Hepatocyte (in vitro differentiated cells): ENCODE results near the gene ZNF512B.
"Not testable (repeated sequence)": the region's sequence is repeated elsewhere in the genome, so short reads cannot be mapped to it uniquely, and the experiment has no call there.

Source experiments
- EZH2phosphoT487 ChIP-seq: fragments of 200-600 bp; sonication (generic); IDR thresholded peaks from one replicate; pipeline ENCODE4 v1.6.1; 2018; ENCODE audit warnings: antibody characterized with exemption, mild to moderate bottlenecking, low read depth, moderate library complexity; ENCODE audit not compliant: unreplicated experiment, severe bottlenecking
- TF ChIP-seq, protein P1 (sequence below): fragments of 200-600 bp; sonication (generic); IDR thresholded peaks from 2 replicates; pipeline ENCODE4 v1.5.1; 2016; ENCODE audit warnings: antibody characterized with exemption, mild to moderate bottlenecking; ENCODE audit not compliant: poor library complexity

DNA sequence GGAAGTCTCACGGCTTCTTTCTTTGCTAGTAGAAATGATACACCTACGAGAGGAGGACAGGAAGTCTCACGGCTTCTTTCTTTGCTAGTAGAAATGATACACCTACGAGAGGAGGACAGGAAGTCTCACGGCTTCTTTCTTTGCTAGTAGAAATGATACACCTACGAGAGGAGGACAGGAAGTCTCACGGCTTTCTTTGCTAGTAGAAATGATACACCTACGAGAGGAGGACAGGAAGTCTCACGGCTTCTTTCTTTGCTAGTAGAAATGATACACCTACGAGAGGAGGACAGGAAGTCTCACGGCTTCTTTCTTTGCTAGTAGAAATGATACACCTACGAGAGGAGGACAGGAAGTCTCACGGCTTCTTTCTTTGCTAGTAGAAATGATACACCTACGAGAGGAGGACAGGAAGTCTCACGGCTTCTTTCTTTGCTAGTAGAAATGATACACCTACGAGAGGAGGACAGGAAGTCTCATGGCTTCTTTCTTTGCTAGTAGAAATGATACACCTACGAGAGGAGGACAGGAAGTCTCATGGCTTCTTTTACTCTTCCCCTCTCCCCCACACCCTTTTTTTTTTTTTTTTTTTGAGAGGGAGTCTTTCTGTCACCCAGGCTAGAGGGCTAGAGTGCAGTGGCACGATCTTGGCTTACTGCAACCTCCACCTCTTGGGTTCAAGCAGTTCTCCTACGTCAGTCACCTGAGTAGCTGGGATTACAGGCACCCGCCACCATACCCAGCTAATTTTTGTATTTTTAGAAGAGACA is 42.8 kb upstream of the ZNF512B start:
- TF ChIP-seq, protein P1, sequence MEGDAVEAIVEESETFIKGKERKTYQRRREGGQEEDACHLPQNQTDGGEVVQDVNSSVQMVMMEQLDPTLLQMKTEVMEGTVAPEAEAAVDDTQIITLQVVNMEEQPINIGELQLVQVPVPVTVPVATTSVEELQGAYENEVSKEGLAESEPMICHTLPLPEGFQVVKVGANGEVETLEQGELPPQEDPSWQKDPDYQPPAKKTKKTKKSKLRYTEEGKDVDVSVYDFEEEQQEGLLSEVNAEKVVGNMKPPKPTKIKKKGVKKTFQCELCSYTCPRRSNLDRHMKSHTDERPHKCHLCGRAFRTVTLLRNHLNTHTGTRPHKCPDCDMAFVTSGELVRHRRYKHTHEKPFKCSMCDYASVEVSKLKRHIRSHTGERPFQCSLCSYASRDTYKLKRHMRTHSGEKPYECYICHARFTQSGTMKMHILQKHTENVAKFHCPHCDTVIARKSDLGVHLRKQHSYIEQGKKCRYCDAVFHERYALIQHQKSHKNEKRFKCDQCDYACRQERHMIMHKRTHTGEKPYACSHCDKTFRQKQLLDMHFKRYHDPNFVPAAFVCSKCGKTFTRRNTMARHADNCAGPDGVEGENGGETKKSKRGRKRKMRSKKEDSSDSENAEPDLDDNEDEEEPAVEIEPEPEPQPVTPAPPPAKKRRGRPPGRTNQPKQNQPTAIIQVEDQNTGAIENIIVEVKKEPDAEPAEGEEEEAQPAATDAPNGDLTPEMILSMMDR, result not testable (repeated sequence)
- TF ChIP-seq EZH2phosphoT487, result not testable (repeated sequence)
